RWPE2 (cell line): ENCODE measurements around the gene POLR1F.

Experiments used
- ATAC-seq: fragments of 200-7000 bp; cut with Tn5 transposase; 3 replicates; pipeline ENCODE4 v1.9.1; 2021; ENCODE audit warnings: low read depth
- DNase-seq: peaks from one replicate; pipeline ENCODE4 v3.0.0-alpha.2; 2020; ENCODE audit warnings: low spot score
- H3K27ac ChIP-seq: fragments of 450-650 bp; 2 replicates; pipeline ENCODE4 v1.5.1; 2017; ENCODE audit warnings: mild to moderate bottlenecking; ENCODE audit not compliant: poor library complexity, severe bottlenecking
- H3K27me3 ChIP-seq: fragments of 250-450 bp; sonication (Bioruptor Pico); 2 replicates; pipeline ENCODE4 v1.5.1; 2021; ENCODE audit warnings: mild to moderate bottlenecking, moderate library complexity; ENCODE audit not compliant: insufficient read depth, poor library complexity, severe bottlenecking
- H3K36me3 ChIP-seq: fragments of 250-450 bp; sonication (Bioruptor Pico); 2 replicates; pipeline ENCODE4 v1.5.1; 2020; ENCODE audit warnings: low read depth, mild to moderate bottlenecking, moderate library complexity
- H3K4me1 ChIP-seq: fragments of 250-450 bp; sonication (Bioruptor Pico); 2 replicates; pipeline ENCODE4 v1.5.1; 2021; ENCODE audit warnings: mild to moderate bottlenecking, moderate library complexity; ENCODE audit not compliant: insufficient read depth, poor library complexity, severe bottlenecking
- H3K4me3 ChIP-seq: fragments of 250-450 bp; sonication (Bioruptor Pico); 2 replicates; pipeline ENCODE4 v1.5.1; 2021; ENCODE audit warnings: mild to moderate bottlenecking, moderate library complexity; ENCODE audit not compliant: severe bottlenecking
- H3K9me3 ChIP-seq: fragments of 250-450 bp; sonication (Bioruptor Pico); 2 replicates; pipeline ENCODE4 v1.5.1; 2021; ENCODE audit warnings: mild to moderate bottlenecking, moderate library complexity; ENCODE audit not compliant: severe bottlenecking
- CTCF ChIP-seq: fragments of 450-650 bp; IDR thresholded peaks from one replicate; pipeline ENCODE4 v1.5.1; 2017; ENCODE audit warnings: mild to moderate bottlenecking, moderate library complexity; ENCODE audit not compliant: poor library complexity, severe bottlenecking

The POLR1F gene

DNA sequence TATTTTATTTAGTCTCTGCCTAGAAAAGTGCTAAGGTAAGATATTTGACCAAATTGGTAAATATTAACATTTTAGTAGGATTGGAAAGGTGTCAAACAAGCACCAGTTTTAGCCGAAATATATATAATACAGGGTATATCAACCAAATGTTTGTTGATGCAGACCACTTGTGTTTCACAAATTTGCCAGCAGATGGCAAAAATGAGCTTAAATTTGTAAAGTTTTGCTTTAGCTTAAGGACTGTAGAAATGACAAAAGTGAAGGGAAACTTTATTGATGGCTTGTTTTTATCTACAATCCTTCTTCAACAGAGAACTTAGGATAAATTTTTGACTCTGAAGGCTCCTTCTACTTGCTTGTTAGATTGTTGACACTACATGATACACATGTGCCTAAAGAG, 4.8 kb upstream of the POLR1F start:
- Histone ChIP-seq H3K9me3 (no peaks in the 10 kb centered on the region), H3K36me3 (no peaks in the 10 kb centered on the region), H3K4me3 (no peak overlapping the region), H3K27ac (no peak overlapping the region), H3K27me3 (no peaks in the 10 kb centered on the region), H3K4me1 (no peaks in the 10 kb centered on the region)
- peak; percentile 73 for TF ChIP-seq CTCF
- ATAC-seq (peak; percentile 46; the same call in 1 of the 3 replicates), DNase-seq (no peak)

- Histone ChIP-seq H3K4me3 (peak overlapping the region; percentile 57), H3K9me3 (no peaks in the 10 kb centered on the region), H3K27ac (no peak overlapping the region), H3K36me3 (peaks cover 1% of the 10 kb centered on the region; the same call in 1 of the 2 replicates), H3K27me3 (no peaks in the 10 kb centered on the region), H3K4me1 (peaks cover 10% of the 10 kb centered on the region)
- no peak for DNase-seq
- TF ChIP-seq CTCF = peak; percentile 68
- no peak for ATAC-seq
Measured at GRCh38 chr7:19709249-19709578, 377 bp upstream of the POLR1F start.

DNA sequence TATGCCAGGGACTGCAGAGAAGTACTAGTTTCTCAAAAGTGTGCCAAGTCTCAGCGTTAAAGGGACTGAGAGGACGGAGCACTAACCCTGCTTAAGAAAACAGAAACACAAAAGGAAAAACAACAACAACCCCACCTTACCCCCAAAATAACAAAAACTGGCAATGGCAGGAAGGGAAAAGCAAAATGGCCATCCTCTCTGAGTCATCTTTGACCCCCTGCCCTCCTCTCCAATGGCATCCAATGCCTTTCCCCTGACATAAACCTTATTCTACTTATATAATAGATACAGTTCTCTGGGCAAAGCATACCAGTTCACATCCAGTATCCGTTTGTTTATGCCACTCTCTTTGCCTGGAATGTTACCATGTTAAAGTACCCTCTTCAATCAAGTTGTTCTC, 1.6 kb downstream of the POLR1F start:
- Histone ChIP-seq H3K4me1 (peaks cover 10% of the 10 kb centered on the region), H3K27me3 (no peaks in the 10 kb centered on the region), H3K27ac (no peak overlapping the region), H3K36me3 (peaks cover 21% of the 10 kb centered on the region), H3K4me3 (peak overlapping the region; percentile 57), H3K9me3 (no peaks in the 10 kb centered on the region)
- no peak for ATAC-seq
- TF ChIP-seq CTCF = no peak
- DNase-seq = no peak

DNA sequence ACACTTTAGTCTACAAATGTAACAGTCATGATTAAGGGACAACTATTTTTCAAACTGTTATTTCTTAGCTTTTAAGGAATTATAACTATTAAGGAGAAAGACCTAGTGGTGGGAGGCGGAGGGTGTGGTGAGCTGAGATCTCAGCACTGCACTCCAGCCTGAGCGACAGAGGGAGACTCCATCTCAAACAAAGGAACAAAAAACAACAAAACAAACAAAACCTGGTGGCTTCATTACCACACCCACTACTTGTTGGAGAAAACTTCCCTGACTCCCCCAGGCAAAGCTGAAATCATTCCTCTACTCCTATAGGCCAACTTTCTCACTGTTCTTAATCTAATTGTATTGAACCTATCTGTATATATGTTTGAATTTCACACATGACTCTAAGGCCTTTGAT, 3.2 kb downstream of the POLR1F start:
- Histone ChIP-seq H3K4me3 (no peak overlapping the region), H3K4me1 (peaks cover 10% of the 10 kb centered on the region), H3K27me3 (no peaks in the 10 kb centered on the region), H3K9me3 (no peaks in the 10 kb centered on the region), H3K36me3 (peaks cover 25% of the 10 kb centered on the region), H3K27ac (no peak overlapping the region)
- no peak for DNase-seq
- TF ChIP-seq CTCF = no peak
- no peak for ATAC-seq

DNA sequence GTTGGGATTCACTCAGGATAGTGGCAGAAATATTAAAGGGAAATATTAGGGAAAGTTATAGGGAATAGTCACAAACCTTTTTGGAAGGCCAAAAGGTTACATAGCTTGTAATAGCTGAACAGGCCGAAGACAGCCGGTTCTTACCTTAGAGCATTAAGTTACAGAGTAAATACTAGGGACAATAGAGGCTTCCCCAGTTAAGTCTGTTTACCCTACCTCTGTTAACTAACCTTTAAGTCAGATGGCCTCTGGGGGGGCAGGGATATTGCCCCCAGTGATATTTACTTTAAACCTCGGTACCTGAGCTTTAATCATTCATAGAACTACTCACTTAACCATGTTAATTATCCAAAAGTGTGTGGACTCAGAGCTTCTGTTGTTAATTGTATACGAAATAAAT, 7.4 kb downstream of the POLR1F start:
- peaks cover 57% of the 10 kb centered on the region for H3K36me3 ChIP-seq
- ATAC-seq (no peak), DNase-seq (no peak)
- H3K4me1 ChIP-seq = no peaks in the 10 kb centered on the region
- TF ChIP-seq CTCF = no peak
- H3K27ac ChIP-seq = no peak overlapping the region
- no peaks in the 10 kb centered on the region for H3K9me3 ChIP-seq
- no peak overlapping the region for H3K4me3 ChIP-seq
- no peaks in the 10 kb centered on the region for H3K27me3 ChIP-seq
